GM18511 (cell line): ENCODE data around the gene DNMT3L.

Source experiments
- ATAC-seq: cut with Tn5 transposase; IDR thresholded peaks from one replicate; pipeline ENCODE4 v1.9.1; 2021; ENCODE audit warnings: mild to moderate bottlenecking, moderate library complexity; ENCODE audit not compliant: unreplicated experiment

DNMT3L gene

GRCh38 chr21:44281801-44282200, 20.1 kb upstream of the DNMT3L start:
- no peak for ATAC-seq

GRCh38 chr21:44279354-44280260, 17.9 kb upstream of the DNMT3L start:
- ATAC-seq: no peak

- no peak for ATAC-seq
Observed at GRCh38 chr21:44275041-44275440, 13.3 kb upstream of the DNMT3L start.

GRCh38 chr21:44273046-44273445, 11.3 kb upstream of the DNMT3L start:
- no peak for ATAC-seq

GRCh38 chr21:44272284-44272858, 10.7 kb upstream of the DNMT3L start:
- no peak for ATAC-seq

- ATAC-seq: no peak
Observed at GRCh38 chr21:44271558-44272283, 10.0 kb upstream of the DNMT3L start.

- ATAC-seq: no peak
Observed at GRCh38 chr21:44269090-44269489, 7.4 kb upstream of the DNMT3L start.

GRCh38 chr21:44267655-44268142, 6.0 kb upstream of the DNMT3L start:
- no peak for ATAC-seq

GRCh38 chr21:44265734-44266270, 4.1 kb upstream of the DNMT3L start:
- ATAC-seq: no peak

GRCh38 chr21:44263768-44264167, 2.1 kb upstream of the DNMT3L start:
- ATAC-seq: no peak

- no peak for ATAC-seq
Observed at GRCh38 chr21:44263221-44263760, 1.6 kb upstream of the DNMT3L start.

GRCh38 chr21:44262338-44263056, 800 bp upstream of the DNMT3L start:
- ATAC-seq: no peak

GRCh38 chr21:44260791-44261631, 686 bp downstream of the DNMT3L start:
- no peak for ATAC-seq

- no peak for ATAC-seq
Observed at GRCh38 chr21:44260066-44260465, 1.6 kb downstream of the DNMT3L start.

GRCh38 chr21:44259082-44259705, 2.5 kb downstream of the DNMT3L start:
- no peak for ATAC-seq

- ATAC-seq: no peak
Observed at GRCh38 chr21:44258056-44258725, 3.5 kb downstream of the DNMT3L start.

GRCh38 chr21:44255511-44255981, 6.2 kb downstream of the DNMT3L start:
- no peak for ATAC-seq
